ENCODE results near the gene NPC1. TPM values are rescaled to one million over a fixed set of nuclear protein-coding genes. Genes with fewer than 3 reads are reported as not detected.

Gene NPC1
- total RNA-seq, 4 donors from 2014 or later: 16.9 to 73.7 (median 43.6) TPM

- TF ChIP-seq POLR2A (IDR thresholded peaks at IDR 0.05): no peak
- TF ChIP-seq, protein P1, sequence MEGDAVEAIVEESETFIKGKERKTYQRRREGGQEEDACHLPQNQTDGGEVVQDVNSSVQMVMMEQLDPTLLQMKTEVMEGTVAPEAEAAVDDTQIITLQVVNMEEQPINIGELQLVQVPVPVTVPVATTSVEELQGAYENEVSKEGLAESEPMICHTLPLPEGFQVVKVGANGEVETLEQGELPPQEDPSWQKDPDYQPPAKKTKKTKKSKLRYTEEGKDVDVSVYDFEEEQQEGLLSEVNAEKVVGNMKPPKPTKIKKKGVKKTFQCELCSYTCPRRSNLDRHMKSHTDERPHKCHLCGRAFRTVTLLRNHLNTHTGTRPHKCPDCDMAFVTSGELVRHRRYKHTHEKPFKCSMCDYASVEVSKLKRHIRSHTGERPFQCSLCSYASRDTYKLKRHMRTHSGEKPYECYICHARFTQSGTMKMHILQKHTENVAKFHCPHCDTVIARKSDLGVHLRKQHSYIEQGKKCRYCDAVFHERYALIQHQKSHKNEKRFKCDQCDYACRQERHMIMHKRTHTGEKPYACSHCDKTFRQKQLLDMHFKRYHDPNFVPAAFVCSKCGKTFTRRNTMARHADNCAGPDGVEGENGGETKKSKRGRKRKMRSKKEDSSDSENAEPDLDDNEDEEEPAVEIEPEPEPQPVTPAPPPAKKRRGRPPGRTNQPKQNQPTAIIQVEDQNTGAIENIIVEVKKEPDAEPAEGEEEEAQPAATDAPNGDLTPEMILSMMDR (IDR thresholded peaks at IDR 0.05): no peak
- Histone ChIP-seq H3K4me1 (peaks cover 0 to 24% (median 9%) of the 10 kb centered on the region in 3 donors), H3K27me3 (no peaks in the 10 kb centered on the region), H3K4me3 (no peak overlapping the region), H3K36me3 (peaks cover 25 to 100% (median 57%) of the 10 kb centered on the region in 3 donors), H3K9me3 (no peaks in the 10 kb centered on the region), H3K27ac (peak overlapping the region in 2 of 4 donors; percentile 31 to 49)
- whole genome bisulfite sequencing, 2 donors: 79 to 88% methylated on average over 4 of the region's 4 CpGs
- intact Hi-C loops (cut with DNase I): no loop called here
- no peak for DNase-seq
Observed at GRCh38 chr18:23532848-23533247, 53.5 kb downstream of the NPC1 start.

- DNase-seq: no peak
- intact Hi-C loops (cut with DNase I): no loop called here
- H3K4me3 ChIP-seq: no peak overlapping the region
- TF ChIP-seq, protein P1 (IDR thresholded peaks at IDR 0.05): no peak
- no peak for TF ChIP-seq POLR2A (IDR thresholded peaks at IDR 0.05)
- no peaks in the 10 kb centered on the region for H3K9me3 ChIP-seq
- H3K4me1 ChIP-seq: peaks cover 0 to 24% (median 9%) of the 10 kb centered on the region in 3 donors
- H3K27me3 ChIP-seq: no peaks in the 10 kb centered on the region
- 87 to 94% methylated on average over 12 to 13 of the region's 13 CpGs for WGBS, 2 donors
- H3K36me3 ChIP-seq: peaks cover 25 to 100% (median 52%) of the 10 kb centered on the region in 3 donors
- peak overlapping the region in 3 of 4 donors; percentile 2 to 49 (median 5) for H3K27ac ChIP-seq
Observed at GRCh38 chr18:23531912-23532311, 54.4 kb downstream of the NPC1 start.

- no peak overlapping the region for H3K4me3 ChIP-seq
- peaks cover 19 to 100% (median 50%) of the 10 kb centered on the region in 3 donors for H3K36me3 ChIP-seq
- H3K27me3 ChIP-seq: no peaks in the 10 kb centered on the region
- no peak for DNase-seq
- H3K4me1 ChIP-seq: peaks cover 0 to 24% (median 9%) of the 10 kb centered on the region in 3 donors
- H3K9me3 ChIP-seq: no peaks in the 10 kb centered on the region
- H3K27ac ChIP-seq: peak overlapping the region in 1 of 4 donors; percentile 5
- WGBS, 2 donors: 75 to 86% methylated on average over 4 to 7 of the region's 7 CpGs
- TF ChIP-seq, protein P1 (IDR thresholded peaks at IDR 0.05): no peak
- TF ChIP-seq POLR2A (IDR thresholded peaks at IDR 0.05): no peak
- intact Hi-C loops (cut with DNase I): no loop called here
Observed at GRCh38 chr18:23530195-23530594, 56.1 kb downstream of the NPC1 start.

GRCh38 chr18:23529604-23530003 lies 56.7 kb downstream of the NPC1 start:
- H3K9me3 ChIP-seq: no peaks in the 10 kb centered on the region
- no peaks in the 10 kb centered on the region for H3K27me3 ChIP-seq
- DNase-seq: no peak
- H3K4me1 ChIP-seq: peaks cover 0 to 24% (median 9%) of the 10 kb centered on the region in 3 donors
- TF ChIP-seq POLR2A (IDR thresholded peaks at IDR 0.05): no peak
- TF ChIP-seq, protein P1 (IDR thresholded peaks at IDR 0.05): no peak
- no peak overlapping the region for H3K4me3 ChIP-seq
- peak overlapping the region in 2 of 4 donors; percentile 5 to 36 for H3K27ac ChIP-seq
- intact Hi-C loops (cut with DNase I): no loop called here
- 40 to 58% methylated on average over 3 of the region's 3 CpGs for WGBS, 2 donors
- peaks cover 14 to 100% (median 50%) of the 10 kb centered on the region in 3 donors for H3K36me3 ChIP-seq

DNA sequence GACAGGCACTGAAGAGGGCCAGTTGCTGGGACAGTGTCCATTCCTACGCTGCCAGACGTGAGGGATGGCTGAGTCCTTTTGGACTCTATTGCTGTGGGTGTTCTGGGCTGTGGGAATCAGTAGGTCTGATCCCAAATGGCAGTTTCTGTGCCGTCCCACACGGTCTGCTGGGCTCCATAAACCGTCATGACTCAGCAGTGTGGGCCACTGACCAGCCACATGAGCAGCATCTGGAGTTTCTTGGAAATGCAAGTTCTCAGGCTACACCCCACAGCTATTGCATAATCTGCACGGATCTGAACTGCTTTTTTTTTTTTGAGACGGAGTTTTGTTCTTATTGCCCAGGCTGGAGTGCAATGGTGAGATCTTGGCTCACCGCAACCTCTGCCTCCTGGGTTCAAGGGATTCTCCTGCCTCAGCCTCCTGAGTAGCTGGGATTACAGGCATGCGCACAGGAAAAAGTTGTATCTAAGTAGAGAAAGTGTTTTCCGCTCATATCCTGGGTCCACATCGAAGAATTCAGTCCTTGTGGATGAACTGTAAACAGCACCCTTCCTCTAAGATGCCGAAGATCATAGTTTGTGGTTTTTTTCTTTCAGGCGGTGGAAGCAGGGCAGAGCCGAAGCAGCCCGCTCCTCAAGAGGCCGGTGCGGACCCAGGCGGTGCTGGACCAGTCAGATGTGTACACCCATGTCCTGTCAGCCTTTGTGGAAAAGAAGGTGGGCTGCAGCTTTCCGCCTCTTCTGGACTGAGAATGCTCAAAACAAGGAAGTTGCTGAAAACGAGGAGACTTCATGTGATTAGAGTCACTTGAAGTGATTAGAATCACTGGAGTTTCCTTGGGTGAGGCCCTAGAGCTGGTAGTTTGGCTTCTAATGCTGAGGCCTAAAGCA lies 57.5 kb downstream of the NPC1 start:
- H3K9me3 ChIP-seq: no peaks in the 10 kb centered on the region
- DNase-seq: no peak
- peak overlapping the region in 3 of 4 donors; percentile 36 to 45 (median 44) for H3K27ac ChIP-seq
- H3K36me3 ChIP-seq: peaks cover 14 to 100% (median 42%) of the 10 kb centered on the region in 3 donors
- intact Hi-C loops (cut with DNase I): no loop called here
- 74 to 81% methylated on average over 19 to 20 of the region's 20 CpGs for WGBS, 2 donors
- no peak overlapping the region for H3K4me3 ChIP-seq
- peaks cover 0 to 28% (median 9%) of the 10 kb centered on the region in 3 donors for H3K4me1 ChIP-seq
- no peaks in the 10 kb centered on the region for H3K27me3 ChIP-seq
- TF ChIP-seq, protein P1 (IDR thresholded peaks at IDR 0.05): peak in 1 of 6 experiments; percentile 15
- TF ChIP-seq POLR2A (IDR thresholded peaks at IDR 0.05): no peak

All from esophagus squamous epithelium (tissue), 5 donors.